GM18507 (cell line): ENCODE results near the gene CORO6.

ENCODE experiments used
- DNase-seq: peaks from one replicate; pipeline ENCODE4 v3.0.0; 2011; ENCODE audit warnings: low read depth; ENCODE audit not compliant: insufficient read length; ENCODE audit errors: extremely low spot score
- FAIRE-seq: peaks from 2 replicates; lab custom pipeline; 2011; peaks lifted over from hg19 to GRCh38; lab: Jason Lieb, UNC

The CORO6 gene

GRCh38 chr17:29594519-29595090, 28.1 kb downstream of the CORO6 start:
- FAIRE-seq: no peak
- no peak for DNase-seq

DNA sequence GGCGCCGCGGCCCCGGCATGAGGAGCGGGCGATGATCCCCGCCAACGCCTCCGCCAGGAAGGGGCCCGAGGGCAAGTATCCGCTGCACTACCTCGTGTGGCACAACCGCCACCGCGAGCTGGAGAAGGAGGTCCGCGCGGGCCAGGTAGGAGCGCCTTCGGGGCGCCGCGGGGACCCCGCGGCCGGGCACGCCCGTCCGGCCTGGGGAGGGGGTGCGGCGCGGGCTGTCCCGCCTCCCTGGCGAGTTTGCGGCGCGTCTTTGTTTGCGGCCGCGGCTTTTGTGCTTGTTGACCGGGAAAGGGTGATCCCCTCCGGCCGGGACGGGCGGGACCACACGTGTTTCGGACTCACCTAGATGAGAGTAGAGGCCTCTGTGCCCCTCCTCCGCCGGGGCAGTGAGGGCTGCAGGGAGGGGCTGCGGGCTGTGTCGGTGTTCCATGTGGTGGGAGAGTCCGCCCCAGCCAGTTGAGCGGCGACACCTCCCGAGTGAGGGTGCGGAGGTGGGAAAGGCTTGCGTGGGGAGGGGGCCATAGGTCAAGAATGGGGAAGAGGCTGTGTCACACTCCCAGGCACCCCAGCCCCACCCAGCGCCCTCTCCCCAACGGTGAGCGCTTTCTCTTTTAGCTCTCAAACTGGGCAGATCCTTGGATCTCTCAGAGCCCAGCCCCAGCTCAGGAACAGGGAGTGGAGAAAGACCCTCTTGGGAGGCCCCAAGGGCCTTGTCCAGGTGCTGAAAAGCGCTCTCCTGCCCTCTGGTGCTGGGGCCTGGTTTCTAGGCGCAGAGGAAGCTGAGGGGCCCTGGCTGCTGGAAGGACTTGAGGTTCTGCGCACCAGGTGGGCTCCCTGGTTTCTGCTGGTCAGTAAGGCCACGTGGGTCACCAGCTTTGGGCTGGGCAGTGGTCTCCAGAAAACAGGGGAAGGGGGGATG, 28.9 kb downstream of the CORO6 start:
- DNase-seq (no peak), FAIRE-seq (no peak)

- DNase-seq (no peak), FAIRE-seq (peak; percentile 55)
Observed at GRCh38 chr17:29592850-29593551, 29.7 kb downstream of the CORO6 start, which contains the start of gene ANKRD13B. ANKRD13B (plus strand) TSS chr17:29593132; CDS start chr17:29593622, 490 bp downstream.

DNA sequence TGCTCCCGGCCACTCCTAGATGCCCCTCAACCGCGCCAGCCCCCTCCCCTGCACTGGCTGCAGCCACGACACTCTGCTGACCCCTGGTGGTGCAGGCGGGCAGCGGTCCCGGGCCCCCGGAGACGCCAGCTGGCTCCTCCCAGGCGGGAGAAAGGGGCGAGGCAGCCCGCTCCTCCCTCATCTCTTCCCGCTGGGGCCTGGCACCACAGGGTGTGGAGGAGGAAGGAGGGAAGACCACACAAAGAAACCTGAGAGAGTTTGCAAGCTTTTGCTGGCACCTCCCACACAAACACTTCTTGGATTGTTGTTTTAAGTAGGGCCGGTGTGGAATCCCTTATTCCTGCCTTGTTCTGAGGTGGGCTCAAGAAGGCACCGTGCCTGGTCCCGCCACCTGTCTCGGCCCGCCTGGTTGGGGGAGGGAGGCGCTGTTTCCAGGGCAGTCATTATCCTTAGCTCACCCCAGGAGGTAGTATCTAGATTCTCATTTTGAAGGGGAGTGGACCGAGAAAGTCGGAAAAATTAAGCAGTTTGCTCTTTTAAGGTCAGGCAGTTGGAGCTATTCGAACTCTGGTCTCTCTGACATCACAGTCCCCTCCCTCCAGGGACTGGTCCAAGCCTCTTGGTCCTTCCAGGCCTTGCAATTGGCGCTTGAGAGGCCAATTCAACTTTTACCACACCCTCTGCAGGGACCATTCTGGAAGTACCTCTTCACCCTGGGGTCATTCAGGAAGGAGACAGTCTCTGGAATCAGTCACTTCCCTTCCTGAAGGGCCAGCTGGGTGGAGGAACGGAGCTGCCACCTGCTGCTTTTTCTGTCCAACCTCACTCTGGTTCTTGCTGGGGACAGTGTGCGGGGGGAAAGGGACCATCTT, 30.7 kb downstream of the CORO6 start:
- FAIRE-seq (peak; percentile 74), DNase-seq (peak; percentile 70)

- no peak for DNase-seq
- no peak for FAIRE-seq
Observed at GRCh38 chr17:29591146-29591736, 31.5 kb downstream of the CORO6 start.

GRCh38 chr17:29590411-29591145, 32.1 kb downstream of the CORO6 start:
- no peak for DNase-seq
- FAIRE-seq: no peak

DNA sequence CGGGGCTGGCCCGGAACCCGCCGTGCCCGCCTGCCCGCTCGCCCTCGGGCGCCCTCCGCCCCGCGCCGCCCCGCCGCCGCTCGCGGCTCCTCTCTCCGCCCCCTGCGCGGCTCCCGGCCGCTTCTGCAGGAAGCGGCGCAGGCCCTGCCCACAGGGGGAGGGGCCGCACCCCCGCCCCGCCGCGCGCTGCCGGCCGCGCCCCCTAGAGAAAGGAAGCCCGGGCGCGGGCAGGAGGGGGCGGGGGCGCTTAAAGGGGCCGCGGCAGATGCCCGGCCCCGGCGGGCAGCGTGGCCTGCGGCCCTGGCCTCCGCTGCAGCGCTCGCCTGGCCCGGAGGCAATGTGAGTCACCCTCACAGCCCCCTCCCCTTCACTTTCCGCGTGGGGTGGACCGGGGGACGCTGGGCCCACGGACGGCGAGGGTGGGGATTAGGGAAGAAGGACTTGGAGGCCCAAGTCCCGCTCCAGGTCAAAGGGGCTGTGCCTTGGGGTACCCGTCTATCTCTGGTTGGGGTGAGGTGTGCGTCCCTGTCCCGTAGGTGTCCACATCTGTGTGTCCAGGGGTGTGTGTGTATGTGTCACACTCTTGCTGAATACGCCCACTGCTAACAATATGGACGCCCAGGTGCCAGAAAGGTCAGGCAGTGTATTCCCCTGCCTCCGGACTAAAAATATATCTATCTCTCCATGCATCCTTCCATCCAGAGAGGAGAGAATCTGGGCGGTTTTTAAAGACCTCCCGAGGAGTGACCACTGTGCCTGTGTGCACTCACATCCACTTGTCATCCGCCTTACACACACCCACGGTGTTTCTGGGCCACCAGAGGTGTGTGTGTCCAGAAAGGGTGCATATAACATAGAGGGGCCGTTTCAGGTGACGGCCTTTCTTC, 32.9 kb downstream of the CORO6 start, which contains the start of gene GIT1:
Gene GIT1, minus strand, starts transcription at position 125 of the 887 bp plus-strand sequence. CDS start 270 bp downstream, outside the sequence.
- peak; percentile 86 for DNase-seq
- FAIRE-seq: peak; percentile 39

GRCh38 chr17:29588562-29589411, 33.9 kb downstream of the CORO6 start:
- no peak for FAIRE-seq
- DNase-seq: no peak

- DNase-seq: no peak
- FAIRE-seq: no peak
Observed at GRCh38 chr17:29588017-29588561, 34.6 kb downstream of the CORO6 start.

DNA sequence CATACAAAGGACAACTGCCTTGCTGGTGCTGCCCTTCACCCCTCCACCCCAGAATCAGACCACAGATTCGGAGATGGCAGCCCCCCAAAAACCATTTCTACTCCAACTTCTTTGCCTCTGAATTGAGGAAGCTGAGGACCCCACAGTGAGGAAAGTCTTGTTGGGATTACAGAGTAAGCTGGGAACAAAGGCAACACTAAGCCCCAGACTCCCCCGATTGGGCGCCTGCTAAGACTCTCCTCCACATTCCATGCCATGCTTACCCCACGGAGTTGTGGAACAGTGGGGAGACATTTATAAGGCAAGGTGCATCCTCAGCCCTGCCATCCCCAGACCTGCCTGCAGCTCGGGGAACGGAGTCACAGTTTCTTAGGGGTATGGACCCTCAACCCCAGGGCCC, 35.1 kb downstream of the CORO6 start:
- FAIRE-seq: no peak
- no peak for DNase-seq

GRCh38 chr17:29586676-29587469, 35.8 kb downstream of the CORO6 start:
- DNase-seq (no peak), FAIRE-seq (no peak)

DNA sequence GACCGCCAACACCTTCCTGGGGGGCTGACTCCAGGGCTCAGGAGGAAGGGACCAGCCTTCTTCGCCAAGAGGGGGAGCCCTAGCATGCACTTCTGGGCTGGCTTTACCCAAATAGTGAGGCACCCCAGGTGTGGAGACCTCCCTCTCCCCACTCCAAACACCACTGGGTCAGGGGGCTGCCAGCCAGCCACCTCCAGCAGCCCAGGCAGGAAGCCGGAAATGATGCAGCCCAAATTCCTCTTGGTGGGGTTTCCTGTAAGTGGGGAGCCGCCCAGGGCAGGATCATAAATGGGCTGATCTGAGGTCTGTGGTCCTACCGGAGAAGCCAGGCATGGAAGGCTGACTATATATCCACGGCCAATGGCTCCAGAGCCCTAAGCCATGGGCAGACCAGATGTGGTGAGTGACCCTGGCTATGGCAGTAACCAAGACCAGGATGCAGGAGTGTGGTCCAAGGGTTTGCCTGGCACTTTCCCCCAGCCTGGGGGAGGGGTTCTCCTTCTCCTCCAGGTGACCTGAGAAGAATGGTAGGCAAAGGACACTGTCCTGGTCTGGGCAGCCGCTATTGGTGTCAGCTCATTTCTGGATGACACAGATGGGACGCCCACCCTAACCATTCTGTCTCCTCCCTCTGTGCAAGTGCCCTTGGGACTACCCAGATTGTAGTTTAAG, 37.5 kb downstream of the CORO6 start:
- DNase-seq (no peak), FAIRE-seq (no peak)

DNA sequence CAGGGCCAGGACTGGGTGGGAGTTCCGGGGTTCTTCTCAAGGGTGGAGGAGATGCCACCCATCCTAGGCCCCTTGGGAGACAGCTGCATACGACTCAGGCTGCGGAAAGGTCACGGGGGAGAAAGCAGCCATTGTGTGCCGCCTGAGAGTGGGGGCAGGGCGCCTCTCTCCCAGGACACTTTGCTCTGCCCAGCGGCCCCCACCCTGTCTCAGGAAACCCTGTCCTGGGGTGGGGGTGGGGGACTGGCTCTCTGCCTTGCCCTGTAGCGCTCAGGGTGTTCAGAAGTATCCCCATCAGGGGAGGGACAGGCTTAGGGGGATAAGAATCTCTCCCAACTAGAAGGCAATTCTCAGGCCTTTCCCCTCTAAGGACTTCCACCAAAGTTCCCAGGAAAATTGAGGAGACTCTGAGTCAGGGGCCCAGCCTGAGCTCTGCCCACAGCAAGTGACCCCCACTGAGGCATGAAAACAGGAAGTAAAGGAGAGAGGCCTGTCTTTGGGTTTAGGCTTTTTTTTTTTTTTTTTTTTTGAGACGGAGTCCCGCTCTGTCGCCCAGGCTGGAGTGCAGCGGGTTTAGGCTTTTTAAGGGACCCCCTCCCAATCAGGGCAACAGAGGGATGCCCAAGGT, 38.1 kb downstream of the CORO6 start:
- FAIRE-seq: peak; percentile 56
- DNase-seq: no peak
